PC-9 (cell line): ENCODE data around the gene NFATC1. TPM values are rescaled to one million over a fixed set of nuclear protein-coding genes. Genes with fewer than 3 reads are reported as not detected.

Experiments used
- BruUV-seq: library from RNA; stranded (reverse); fragments of 400-500 nt; replicated peaks from 2 replicates; lab custom pipeline; 2021; lab: Mats Ljungman, UMichigan
- CTCF ChIA-PET: fragments of 300-600 bp; sonication (Branson Sonifier 250); formaldehyde crosslinking; loops from one replicate; lab custom pipeline; 2022; ENCODE audit warnings: antibody characterized with exemption; lab: Charles Lee
- POLR2A ChIA-PET: fragments of 300-600 bp; sonication (Branson Sonifier 250); formaldehyde crosslinking; loops from one replicate; lab custom pipeline; 2022; ENCODE audit warnings: antibody characterized with exemption; ENCODE audit not compliant: unreplicated experiment; lab: Charles Lee
- DNase-seq, 2 experiments: peaks; one replicate each; pipeline versions ENCODE4 v3.0.0 to v3.0.0-alpha.2; 2015 to 2022; ENCODE audit warnings: mixed read lengths in 1 of 2
- H2AFZ ChIP-seq: fragments of 200-600 bp; sonication (generic); 2 replicates; pipeline ENCODE4 v1.8.1; 2017; ENCODE audit warnings: antibody characterized with exemption
- H3F3A ChIP-seq: fragments of 200-600 bp; sonication (generic); 2 replicates; pipeline ENCODE4 v1.8.1; 2017; ENCODE audit warnings: antibody characterized with exemption, mild to moderate bottlenecking, low read depth; ENCODE audit not compliant: insufficient read depth
- H3K27ac ChIP-seq: fragments of 200-600 bp; sonication (generic); 2 replicates; pipeline ENCODE4 v1.6.1; 2016; ENCODE audit warnings: mixed run types
- H3K27me3 ChIP-seq: fragments of 200-600 bp; sonication (generic); 2 replicates; pipeline ENCODE4 v1.6.1; 2016; ENCODE audit warnings: low read depth, mixed run types; ENCODE audit not compliant: insufficient read depth
- H3K36me3 ChIP-seq: fragments of 200-600 bp; sonication (generic); 2 replicates; pipeline ENCODE4 v1.6.1; 2016; ENCODE audit warnings: low read depth, mixed run types
- H3K4me1 ChIP-seq: fragments of 200-600 bp; sonication (generic); replicated peaks from 2 replicates; pipeline ENCODE4 v1.6.1; 2016; ENCODE audit warnings: mixed run types; ENCODE audit not compliant: insufficient read depth
- H3K4me2 ChIP-seq: fragments of 200-600 bp; sonication (generic); 2 replicates; pipeline ENCODE4 v1.6.1; 2017; ENCODE audit warnings: mixed run types
- H3K4me3 ChIP-seq: fragments of 200-600 bp; sonication (generic); 2 replicates; pipeline ENCODE4 v1.6.1; 2016; ENCODE audit warnings: mixed run types
- H3K79me2 ChIP-seq: fragments of 200-600 bp; sonication (generic); 2 replicates; pipeline ENCODE4 v1.6.1; 2017; ENCODE audit warnings: low read depth, mixed run types
- H3K9me2 ChIP-seq: fragments of 200-600 bp; sonication (generic); 2 replicates; pipeline ENCODE4 v1.8.1; 2017; ENCODE audit warnings: mild to moderate bottlenecking; ENCODE audit not compliant: insufficient read depth
- H3K9me3 ChIP-seq: fragments of 200-600 bp; sonication (generic); 2 replicates; pipeline ENCODE4 v1.8.1; 2016; ENCODE audit warnings: low read depth; ENCODE audit not compliant: insufficient read depth
- H4K20me1 ChIP-seq: fragments of 200-600 bp; sonication (generic); 2 replicates; pipeline ENCODE4 v1.8.1; 2017; ENCODE audit not compliant: insufficient read depth
- EZH2 ChIP-seq: fragments of 200-600 bp; sonication (generic); IDR thresholded peaks from 2 replicates; pipeline ENCODE4 v1.8.0; 2017; ENCODE audit warnings: antibody characterized with exemption, low read depth
- intact Hi-C: fragments of 100-400 bp; cut with micrococcal nuclease; formaldehyde crosslinking; loops from one replicate; pipeline ENCODE4 v1.10.0; 2022; ENCODE audit not compliant: unreplicated experiment
- total RNA-seq: library from RNA; stranded (reverse); gene quantifications from 2 replicates; pipeline ENCODE4 v1.2.3, GENCODE V29; 2021
- TF ChIP-seq, protein P1 (sequence below): fragments of 200-600 bp; sonication (generic); conservative IDR thresholded peaks from 2 replicates; pipeline ENCODE4 v1.6.1; 2017; ENCODE audit warnings: mixed run types, antibody characterized with exemption, mild to moderate bottlenecking, moderate library complexity

Gene NFATC1
- total RNA-seq, 1 experiment from 2014 or later, result 2.6 TPM

DNA sequence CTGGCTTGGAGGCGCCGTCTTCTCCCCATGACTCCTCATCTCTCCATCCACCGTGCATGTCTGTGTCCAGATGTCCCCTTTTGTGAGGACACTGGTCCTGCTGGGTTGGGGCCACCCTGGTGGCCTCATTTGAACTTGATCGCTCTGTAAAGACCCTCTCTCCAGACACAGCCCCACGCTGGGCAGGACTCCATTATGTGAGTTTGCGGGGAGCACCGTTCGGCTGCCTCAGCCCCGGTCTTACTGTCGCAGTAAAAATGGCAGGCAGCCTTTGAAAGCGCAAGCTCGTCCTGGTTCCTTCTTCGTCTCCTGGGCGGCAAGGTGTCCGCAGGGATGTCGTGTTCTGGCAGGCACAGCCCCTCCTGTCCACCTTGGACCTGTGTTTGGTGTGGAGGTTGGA, 17.7 kb downstream of the NFATC1 start:
- no peaks in the 10 kb centered on the region for H3K4me1 ChIP-seq
- no TSS peak for BruUV-seq
- POLR2A ChIA-PET, result no interaction called here
- no peak for DNase-seq
- H3K4me2 ChIP-seq, result no peak overlapping the region
- CTCF ChIA-PET, result no interaction called here
- TF ChIP-seq, protein P1, sequence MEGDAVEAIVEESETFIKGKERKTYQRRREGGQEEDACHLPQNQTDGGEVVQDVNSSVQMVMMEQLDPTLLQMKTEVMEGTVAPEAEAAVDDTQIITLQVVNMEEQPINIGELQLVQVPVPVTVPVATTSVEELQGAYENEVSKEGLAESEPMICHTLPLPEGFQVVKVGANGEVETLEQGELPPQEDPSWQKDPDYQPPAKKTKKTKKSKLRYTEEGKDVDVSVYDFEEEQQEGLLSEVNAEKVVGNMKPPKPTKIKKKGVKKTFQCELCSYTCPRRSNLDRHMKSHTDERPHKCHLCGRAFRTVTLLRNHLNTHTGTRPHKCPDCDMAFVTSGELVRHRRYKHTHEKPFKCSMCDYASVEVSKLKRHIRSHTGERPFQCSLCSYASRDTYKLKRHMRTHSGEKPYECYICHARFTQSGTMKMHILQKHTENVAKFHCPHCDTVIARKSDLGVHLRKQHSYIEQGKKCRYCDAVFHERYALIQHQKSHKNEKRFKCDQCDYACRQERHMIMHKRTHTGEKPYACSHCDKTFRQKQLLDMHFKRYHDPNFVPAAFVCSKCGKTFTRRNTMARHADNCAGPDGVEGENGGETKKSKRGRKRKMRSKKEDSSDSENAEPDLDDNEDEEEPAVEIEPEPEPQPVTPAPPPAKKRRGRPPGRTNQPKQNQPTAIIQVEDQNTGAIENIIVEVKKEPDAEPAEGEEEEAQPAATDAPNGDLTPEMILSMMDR, result no peak
- no peak for TF ChIP-seq EZH2
- 0 out of 2 replicates have a peak, but pooled peaks cover 1% of the 10 kb centered on the region for H3K27me3 ChIP-seq
- H3K9me3 ChIP-seq, result no peaks in the 10 kb centered on the region
- H3K4me3 ChIP-seq, result no peak overlapping the region
- no peaks in the 10 kb centered on the region for H3F3A ChIP-seq
- no peak overlapping the region for H3K27ac ChIP-seq
- no peaks in the 10 kb centered on the region for H3K79me2 ChIP-seq
- no peaks in the 10 kb centered on the region for H3K36me3 ChIP-seq
- H4K20me1 ChIP-seq, result no peaks in the 10 kb centered on the region
- intact Hi-C loops, result no loop called here
- no peak overlapping the region for H2AFZ ChIP-seq
- H3K9me2 ChIP-seq, result no peaks in the 10 kb centered on the region

DNA sequence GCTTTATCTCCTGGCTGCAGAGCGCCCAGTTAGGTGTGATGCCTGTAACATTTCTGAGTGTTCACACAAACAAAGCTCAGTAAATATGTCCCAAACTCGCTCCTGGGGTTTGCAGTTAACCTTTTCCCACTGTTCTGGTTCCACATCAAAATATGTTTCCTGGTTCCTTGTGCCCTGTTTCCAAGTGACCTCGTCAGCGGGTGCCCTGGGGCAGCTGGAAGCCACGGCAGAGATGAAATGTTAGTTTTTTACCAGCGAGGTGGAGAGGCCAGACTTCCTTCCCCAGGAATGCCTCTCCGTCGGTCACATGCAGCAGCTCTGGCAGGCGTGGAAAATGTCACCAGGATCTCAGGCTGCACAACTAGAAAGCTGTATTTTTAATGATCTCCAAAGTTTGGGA, 18.2 kb downstream of the NFATC1 start:
- ChIA-PET POLR2A (no interaction called here), CTCF (no interaction called here)
- Histone ChIP-seq H3K9me2 (no peaks in the 10 kb centered on the region), H2AFZ (no peak overlapping the region), H3K4me1 (no peaks in the 10 kb centered on the region), H4K20me1 (no peaks in the 10 kb centered on the region), H3K4me3 (no peak overlapping the region), H3K36me3 (no peaks in the 10 kb centered on the region), H3K79me2 (no peaks in the 10 kb centered on the region), H3K27ac (no peak overlapping the region), H3K4me2 (no peak overlapping the region), H3K9me3 (no peaks in the 10 kb centered on the region), H3K27me3 (0 out of 2 replicates have a peak, but pooled peaks cover 5% of the 10 kb centered on the region), H3F3A (no peaks in the 10 kb centered on the region)
- intact Hi-C loops, result no loop called here
- no peak for DNase-seq
- no TSS peak for BruUV-seq
- TF ChIP-seq, protein P1, result no peak
- TF ChIP-seq EZH2, result no peak

DNA sequence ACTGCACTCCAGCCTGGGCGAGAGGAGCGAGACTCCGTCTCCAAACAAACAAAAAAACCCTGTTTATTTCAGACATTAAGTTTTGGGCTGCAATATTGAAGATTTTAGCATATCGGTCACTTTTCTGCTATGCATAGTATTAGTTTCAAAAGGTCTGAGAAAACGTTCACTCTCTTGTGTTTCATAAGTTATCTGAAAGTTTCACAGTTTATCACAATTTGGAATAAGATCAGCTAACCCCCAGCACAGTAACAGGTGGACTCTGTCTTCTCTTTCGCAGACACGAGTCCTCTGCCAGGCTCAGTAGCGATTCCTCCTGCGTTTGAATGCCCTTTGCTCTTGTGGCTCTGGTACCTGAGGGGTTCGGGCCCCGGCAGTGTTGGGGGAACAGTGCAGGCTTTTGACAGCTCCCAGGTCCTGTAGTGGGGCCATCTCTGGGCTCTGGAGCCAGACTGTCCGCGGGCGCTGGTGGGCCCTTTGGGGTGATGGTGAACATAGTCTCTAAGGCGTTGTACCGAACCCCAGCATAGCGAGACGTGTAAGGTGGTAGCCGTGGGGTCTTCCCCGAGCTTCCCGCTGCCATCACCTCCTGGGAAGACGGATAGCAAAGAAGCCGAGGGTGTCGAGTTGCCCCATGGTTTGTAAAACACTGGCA, 20.4 kb downstream of the NFATC1 start:
- CTCF ChIA-PET, result no interaction called here
- BruUV-seq, result no TSS peak
- Histone ChIP-seq H3K36me3 (no peaks in the 10 kb centered on the region), H3K27ac (no peak overlapping the region), H3K79me2 (no peaks in the 10 kb centered on the region), H2AFZ (no peak overlapping the region), H3K9me2 (no peaks in the 10 kb centered on the region), H3K9me3 (no peaks in the 10 kb centered on the region), H3K27me3 (0 out of 2 replicates have a peak, but pooled peaks cover 5% of the 10 kb centered on the region), H3F3A (no peaks in the 10 kb centered on the region), H3K4me2 (no peak overlapping the region), H4K20me1 (no peaks in the 10 kb centered on the region), H3K4me3 (no peak overlapping the region), H3K4me1 (no peaks in the 10 kb centered on the region)
- TF ChIP-seq EZH2, result no peak
- TF ChIP-seq, protein P1, result no peak
- DNase-seq, result no peak
- intact Hi-C loops, result no loop called here
- POLR2A ChIA-PET, result no interaction called here
